GM23248 (cell line): ENCODE results near the gene TTC13.

Experiments used
- EZH2 ChIP-seq: fragments of 200-600 bp; sonication (generic); IDR thresholded peaks from 2 replicates; pipeline ENCODE4 v1.6.1; 2018; ENCODE audit warnings: antibody characterized with exemption, mild to moderate bottlenecking; ENCODE audit not compliant: insufficient read depth, poor library complexity, severe bottlenecking
- EZH2phosphoT487 ChIP-seq: fragments of 200-600 bp; sonication (generic); IDR thresholded peaks from 2 replicates; pipeline ENCODE4 v1.6.1; 2018; ENCODE audit warnings: antibody characterized with exemption, moderate library complexity, mild to moderate bottlenecking, low read depth; ENCODE audit not compliant: insufficient read depth

DNA sequence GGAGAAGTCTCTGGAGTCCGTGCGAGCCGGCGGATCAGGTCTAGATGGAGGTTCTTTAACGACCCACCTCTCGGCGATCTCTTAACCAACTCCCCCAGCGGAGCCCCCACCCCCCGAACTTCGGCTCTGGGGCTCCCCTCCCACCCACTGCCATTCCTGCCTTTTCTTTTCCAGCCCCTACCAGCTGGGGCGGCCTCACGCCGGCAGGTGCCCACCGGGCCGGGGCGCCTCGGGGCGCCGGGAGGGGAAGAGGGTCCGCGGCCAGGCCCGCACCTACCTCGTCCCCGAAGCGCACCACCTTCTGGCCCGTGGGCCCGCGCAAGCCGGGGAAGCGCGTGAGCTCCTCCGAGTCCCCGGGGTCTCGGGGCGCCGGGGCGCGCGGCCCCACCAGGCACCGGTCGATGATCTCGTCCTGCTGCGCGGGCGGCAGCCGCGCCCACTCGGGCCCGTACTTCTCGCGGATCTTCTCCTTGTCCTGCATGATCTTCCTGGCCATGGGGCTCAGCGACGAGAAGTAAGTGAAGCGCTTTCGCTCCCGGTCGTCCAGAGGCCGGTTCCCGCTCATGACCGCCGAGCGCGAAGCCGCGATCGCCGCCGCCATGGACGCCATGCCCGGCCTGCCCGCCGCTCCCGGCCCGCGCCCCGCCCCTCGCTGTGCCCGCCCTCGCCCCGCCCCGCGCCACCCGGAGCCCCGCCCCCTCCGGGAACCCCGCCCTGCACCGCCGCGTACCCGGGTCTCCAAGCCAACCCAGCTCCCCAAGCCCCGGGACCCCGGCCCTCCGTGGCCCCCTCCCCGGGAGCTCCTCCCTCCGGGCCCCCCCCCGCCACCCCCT lies 110.5 kb downstream of the TTC13 start, which contains the start of gene C1orf198:
- TF ChIP-seq EZH2 (no peak), EZH2phosphoT487 (no peak)
